ENCODE results near the gene VPS41. TPM values are rescaled to one million over a fixed set of nuclear protein-coding genes. Genes with fewer than 3 reads are reported as not detected.

VPS41 gene
- total and polyA plus RNA-seq, 11 donors: 6.0 to 55.8 (median 42.8) TPM

DNA sequence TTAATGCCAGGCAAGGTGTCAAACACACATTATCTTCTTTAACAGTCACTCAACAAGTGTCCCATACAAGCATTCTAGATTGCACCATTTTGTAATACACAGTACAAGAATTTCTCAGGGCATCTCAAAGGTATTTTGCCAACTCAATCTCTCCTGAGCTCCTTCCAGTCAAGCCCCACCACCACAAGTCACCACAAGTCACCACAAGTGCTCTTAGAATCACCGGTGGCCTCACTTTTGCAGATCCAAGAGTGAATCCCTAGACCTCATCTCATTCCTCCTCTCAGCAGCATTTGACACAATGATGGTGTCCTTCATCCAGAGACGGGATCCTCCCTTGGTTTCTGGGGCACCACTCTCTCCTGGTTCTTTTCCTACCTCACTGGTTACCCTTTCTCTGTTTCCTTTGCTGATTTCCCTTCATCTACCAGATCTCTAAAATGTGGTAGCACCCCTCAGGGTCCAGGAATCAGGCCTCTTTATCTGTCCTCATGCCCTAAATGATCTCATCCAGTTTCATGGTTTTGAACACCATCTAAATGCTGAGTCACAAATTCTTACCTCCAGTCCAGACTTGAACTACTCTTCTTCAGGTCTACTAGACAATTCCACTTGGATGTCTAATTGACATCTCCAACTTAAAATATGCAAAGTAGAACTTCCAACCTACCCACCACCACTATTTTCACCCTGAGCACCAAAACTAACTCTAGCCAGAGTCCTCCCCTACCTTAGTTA, 26.9 kb downstream of the VPS41 start:
- H3K27ac ChIP-seq: no peak overlapping the region
- no peak for DNase-seq
- H3K36me3 ChIP-seq: no peaks in the 10 kb centered on the region
- no peak overlapping the region for H3K4me3 ChIP-seq
- ATAC-seq: no peak
- intact Hi-C loops (cut with DNase I): no loop called here
- H3K4me1 ChIP-seq: peaks cover 0 to 11% (median 0%) of the 10 kb centered on the region in 12 donors
- peaks cover 0 to 4% (median 0%) of the 10 kb centered on the region in 12 donors for H3K9me3 ChIP-seq
- 48 to 75% (median 60%) methylated on average over 2 of the region's 2 CpGs for WGBS, 4 donors
- TF ChIP-seq POLR2A (IDR thresholded peaks at IDR 0.05): no peak
- TF ChIP-seq CTCF (IDR thresholded peaks at IDR 0.05): no peak
- no peaks in the 10 kb centered on the region for H3K27me3 ChIP-seq

DNA sequence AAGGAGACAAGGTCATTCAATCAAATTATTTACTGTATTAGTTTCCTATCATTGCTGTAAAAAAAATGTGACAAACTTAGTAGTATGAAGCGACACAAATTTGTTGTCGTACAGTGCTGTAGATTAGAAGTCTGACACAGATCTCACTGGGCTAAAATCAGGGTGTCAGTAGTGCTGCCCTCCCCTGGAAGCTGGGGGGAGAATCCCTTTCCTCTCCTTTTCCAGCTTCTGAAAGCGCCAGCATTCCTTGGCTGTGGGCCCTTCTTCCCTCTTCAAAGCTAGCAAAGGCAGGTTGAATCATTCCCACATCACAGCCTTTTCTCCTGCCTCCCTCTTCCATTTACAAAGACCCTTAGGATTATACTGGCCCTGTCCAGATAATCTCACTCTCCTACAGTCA, 28.0 kb downstream of the VPS41 start:
- TF ChIP-seq POLR2A (IDR thresholded peaks at IDR 0.05) (no peak), CTCF (IDR thresholded peaks at IDR 0.05) (no peak)
- Histone ChIP-seq H3K27me3 (no peaks in the 10 kb centered on the region), H3K4me1 (peaks cover 0 to 11% (median 0%) of the 10 kb centered on the region in 12 donors), H3K36me3 (no peaks in the 10 kb centered on the region), H3K9me3 (peaks cover 0 to under 1% (median 0%) of the 10 kb centered on the region in 12 donors), H3K4me3 (no peak overlapping the region), H3K27ac (no peak overlapping the region)
- intact Hi-C loops (cut with DNase I): no loop called here
- no peak for ATAC-seq
- WGBS, 4 donors: 95 to 97% (median 95%) methylated on average over 3 of the region's 3 CpGs
- no peak for DNase-seq

DNA sequence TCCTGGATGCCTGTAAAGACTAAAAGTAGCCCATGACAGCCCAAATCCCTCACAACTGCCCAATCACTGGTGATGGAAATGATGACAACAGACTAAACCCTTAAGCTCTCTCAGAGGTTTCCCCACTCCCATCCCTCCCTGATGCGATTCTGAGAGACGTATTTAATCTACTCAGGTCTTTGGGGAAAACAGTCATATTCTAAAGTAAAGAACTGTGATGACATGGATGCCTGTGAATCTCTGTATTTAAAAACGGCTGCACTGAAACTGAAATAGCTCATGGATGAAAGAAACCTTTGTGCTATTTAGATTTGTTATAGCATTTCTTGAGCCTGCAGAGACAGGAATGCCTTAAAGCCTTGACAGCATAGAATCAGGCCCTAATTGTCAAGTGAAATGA, 28.5 kb downstream of the VPS41 start:
- no peaks in the 10 kb centered on the region for H3K9me3 ChIP-seq
- intact Hi-C loops (cut with DNase I): no loop called here
- no peak for ATAC-seq
- 67 to 70% (median 69%) methylated on average over 3 of the region's 3 CpGs for WGBS, 4 donors
- H3K4me1 ChIP-seq: peaks cover 0 to 11% (median 0%) of the 10 kb centered on the region in 12 donors
- no peak for DNase-seq
- H3K4me3 ChIP-seq: no peak overlapping the region
- H3K27ac ChIP-seq: no peak overlapping the region
- TF ChIP-seq CTCF (IDR thresholded peaks at IDR 0.05) (no peak), POLR2A (IDR thresholded peaks at IDR 0.05) (no peak)
- no peaks in the 10 kb centered on the region for H3K36me3 ChIP-seq
- H3K27me3 ChIP-seq: no peaks in the 10 kb centered on the region

DNA sequence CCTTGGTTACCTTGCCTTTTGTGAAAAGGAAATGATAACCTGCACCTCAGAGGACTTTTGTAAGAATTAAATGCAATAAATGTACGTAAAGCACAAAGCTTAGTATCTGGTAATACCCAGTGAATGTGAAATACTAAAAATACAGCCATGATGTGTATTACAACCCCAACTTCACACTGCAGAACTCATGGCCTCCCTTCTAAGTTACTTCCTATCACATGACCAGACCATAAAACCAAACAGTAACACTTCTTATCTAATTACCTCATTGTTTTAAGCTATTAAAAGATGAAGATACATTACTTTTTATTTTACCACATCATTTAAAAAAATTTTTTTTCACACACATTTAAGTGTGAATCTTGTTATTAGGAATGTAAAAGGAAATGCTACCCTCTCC, 29.0 kb downstream of the VPS41 start:
- Histone ChIP-seq H3K27ac (no peak overlapping the region), H3K27me3 (no peaks in the 10 kb centered on the region), H3K36me3 (no peaks in the 10 kb centered on the region), H3K9me3 (no peaks in the 10 kb centered on the region), H3K4me1 (peaks cover 0 to 11% (median 0%) of the 10 kb centered on the region in 12 donors), H3K4me3 (no peak overlapping the region)
- 96 to 98% (median 98%) methylated on average over 1 of the region's 1 CpG for WGBS, 4 donors
- ATAC-seq (no peak), DNase-seq (no peak)
- intact Hi-C loops (cut with DNase I): no loop called here
- no peak for TF ChIP-seq POLR2A (IDR thresholded peaks at IDR 0.05)
- no peak for TF ChIP-seq CTCF (IDR thresholded peaks at IDR 0.05)
